GM12875 (cell line): ENCODE results near the gene CPEB3.

ENCODE experiments used
- H3K4me3 ChIP-seq: one replicate; pipeline ENCODE4 v1.5.1; 2011; ENCODE audit warnings: low read depth, low read length, control low read depth
- CTCF ChIP-seq: IDR thresholded peaks from 2 replicates; pipeline ENCODE4 v1.5.1; 2011; ENCODE audit warnings: low read depth, mild to moderate bottlenecking, control low read depth, inconsistent platforms, low read length, moderate library complexity, borderline replicate concordance; ENCODE audit not compliant: insufficient read depth

The CPEB3 gene

DNA sequence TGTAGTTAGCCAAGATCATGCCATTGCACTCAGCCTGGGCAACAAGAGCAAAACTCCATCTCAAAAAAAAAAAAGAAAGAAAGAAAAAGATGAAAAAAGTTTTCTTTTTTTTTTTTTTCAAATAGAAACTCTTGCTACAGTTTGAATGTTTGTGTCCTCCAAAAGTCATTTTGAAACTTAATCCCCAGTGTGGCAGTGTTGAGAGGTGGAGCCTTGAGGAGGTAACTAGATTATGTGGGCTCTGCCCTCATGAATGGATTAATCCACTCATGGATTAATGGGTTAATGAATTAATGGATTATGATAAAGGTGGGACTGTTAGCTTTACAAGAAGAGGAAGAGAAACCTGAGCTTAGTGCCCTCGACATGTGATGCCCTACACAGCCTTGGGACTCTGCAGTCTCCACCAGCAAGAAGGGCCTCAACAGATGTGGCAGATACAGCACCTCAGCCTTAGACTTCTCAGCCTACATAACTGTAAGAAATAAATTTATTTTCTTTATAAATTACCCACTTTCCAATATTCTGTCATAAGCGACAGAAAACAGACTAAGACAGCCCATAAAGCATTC is 25.1 kb downstream of the CPEB3 start:
- no peak for TF ChIP-seq CTCF
- H3K4me3 ChIP-seq: no peak overlapping the region

- no peak overlapping the region for H3K4me3 ChIP-seq
- TF ChIP-seq CTCF: no peak
Observed at GRCh38 chr10:92264249-92264648, 26.6 kb downstream of the CPEB3 start.

DNA sequence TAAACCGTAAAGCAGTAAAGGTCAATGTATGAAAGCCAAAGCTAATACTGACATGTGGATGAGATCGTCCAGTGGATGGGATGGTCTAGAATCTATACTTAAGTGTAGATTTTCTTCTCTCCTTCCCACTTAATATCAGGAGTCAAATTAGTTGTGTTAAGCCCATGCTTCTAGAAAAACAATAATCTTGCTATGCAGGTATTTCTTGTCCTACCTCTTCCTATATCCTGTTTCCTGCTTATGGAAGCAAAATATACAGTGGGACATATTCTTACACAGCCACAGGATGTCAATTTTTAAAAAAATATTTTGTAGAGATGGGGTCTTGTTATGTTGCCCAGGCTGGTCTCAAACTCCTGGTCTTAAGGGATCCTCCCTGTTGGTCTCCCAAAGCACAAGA is 27.5 kb downstream of the CPEB3 start:
- no peak overlapping the region for H3K4me3 ChIP-seq
- no peak for TF ChIP-seq CTCF

- no peak overlapping the region for H3K4me3 ChIP-seq
- TF ChIP-seq CTCF: no peak
Observed at GRCh38 chr10:92248566-92248965, 42.3 kb downstream of the CPEB3 start.

DNA sequence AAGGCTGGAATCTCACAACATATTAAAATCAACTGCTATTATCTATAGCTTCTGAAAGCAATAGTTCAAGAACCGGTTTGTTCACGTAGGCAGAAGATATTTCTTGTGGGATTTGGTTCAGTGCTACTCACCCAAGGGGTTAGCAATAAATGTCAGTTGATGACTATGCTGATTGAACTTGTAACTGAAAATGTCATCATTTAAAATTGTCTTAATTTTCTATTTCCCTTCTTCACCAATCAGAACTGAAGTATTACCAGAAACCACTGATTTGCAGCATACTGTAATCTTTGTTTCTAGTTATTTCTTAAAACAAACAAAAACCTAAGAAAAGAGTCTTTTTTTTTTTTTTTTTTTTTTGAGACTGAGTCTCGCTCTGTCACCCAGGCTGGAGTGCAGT is 46.1 kb downstream of the CPEB3 start:
- H3K4me3 ChIP-seq: no peak overlapping the region
- no peak for TF ChIP-seq CTCF

DNA sequence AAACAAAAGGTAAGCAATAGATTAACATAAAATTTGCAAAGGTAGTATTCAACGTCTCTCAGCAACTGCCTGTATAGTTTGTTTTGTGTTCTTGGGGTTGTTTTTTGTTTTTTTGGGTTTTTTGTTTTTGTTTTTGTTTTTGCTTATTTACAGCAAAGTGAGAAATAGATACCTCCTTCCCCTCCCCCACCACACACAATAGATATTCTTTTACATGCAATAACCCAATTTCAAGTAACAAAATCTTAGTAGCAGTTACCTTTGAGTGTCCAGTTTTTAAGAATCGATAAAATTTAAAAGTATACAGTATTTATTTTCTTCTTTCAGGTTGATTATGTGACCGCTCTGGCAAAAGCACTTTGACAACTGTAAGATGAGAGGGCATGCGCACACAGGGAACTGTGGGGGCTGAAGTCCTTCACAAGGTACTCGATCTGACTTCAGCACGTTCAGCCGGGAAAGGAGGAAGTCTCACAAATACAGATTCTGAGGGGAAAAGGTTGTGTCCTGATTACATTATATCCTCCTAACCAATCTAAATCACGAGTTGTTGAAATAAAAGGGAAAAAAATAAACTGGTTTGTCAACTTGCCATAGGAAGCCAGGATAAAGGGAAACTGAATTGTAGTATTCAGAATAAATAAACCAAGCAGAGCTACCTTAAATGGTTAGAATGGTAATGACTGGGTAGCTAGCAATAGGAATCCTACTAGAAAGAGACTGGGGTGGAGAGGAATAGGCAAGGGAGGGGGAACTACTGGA is 47.8 kb downstream of the CPEB3 start:
- H3K4me3 ChIP-seq: no peak overlapping the region
- no peak for TF ChIP-seq CTCF

- no peak for TF ChIP-seq CTCF
- H3K4me3 ChIP-seq: no peak overlapping the region
Observed at GRCh38 chr10:92242380-92242779, 48.5 kb downstream of the CPEB3 start.
